Measurements from ENCODE around the gene FILIP1.

The FILIP1 gene

GRCh38 chr6:75292555-75292954 lies 201.0 kb downstream of the FILIP1 start:
- Mint-ChIP-seq H3K4me1 (no peaks in the 10 kb centered on the region), H3K36me3 (ENCODE audit: low read depth) (peaks cover 4% of the 10 kb centered on the region), H3K27me3 (ENCODE audit: low read depth, poor library complexity) (peaks cover 3% of the 10 kb centered on the region), H3K9me3 (no peaks in the 10 kb centered on the region), H3K27ac (no peak overlapping the region), H3K4me3 (no peak overlapping the region)
- no peak for TF ChIP-seq CTCF (IDR thresholded peaks at IDR 0.05)
- no peak for DNase-seq

GRCh38 chr6:75291744-75292143 lies 201.9 kb downstream of the FILIP1 start:
- no peak for DNase-seq
- no peak for TF ChIP-seq CTCF (IDR thresholded peaks at IDR 0.05)
- Mint-ChIP-seq H3K4me3 (no peak overlapping the region), H3K27me3 (ENCODE audit: low read depth, poor library complexity) (peaks cover 3% of the 10 kb centered on the region), H3K36me3 (ENCODE audit: low read depth) (peaks cover 4% of the 10 kb centered on the region), H3K27ac (no peak overlapping the region), H3K4me1 (peaks cover 3% of the 10 kb centered on the region), H3K9me3 (no peaks in the 10 kb centered on the region)

- no peak overlapping the region for H3K4me3 Mint-ChIP-seq
- no peak for DNase-seq
- no peak for TF ChIP-seq CTCF (IDR thresholded peaks at IDR 0.05)
- H3K27ac Mint-ChIP-seq: no peak overlapping the region
- peaks cover 3% of the 10 kb centered on the region for H3K27me3 Mint-ChIP-seq (ENCODE audit: low read depth, poor library complexity)
- no peaks in the 10 kb centered on the region for H3K9me3 Mint-ChIP-seq
- peaks cover 4% of the 10 kb centered on the region for H3K36me3 Mint-ChIP-seq (ENCODE audit: low read depth)
- peaks cover 7% of the 10 kb centered on the region for H3K4me1 Mint-ChIP-seq
Measured at GRCh38 chr6:75291331-75291730, 202.3 kb downstream of the FILIP1 start.

- Mint-ChIP-seq H3K27me3 (ENCODE audit: low read depth, poor library complexity) (peaks cover 3% of the 10 kb centered on the region), H3K4me3 (no peak overlapping the region), H3K9me3 (no peaks in the 10 kb centered on the region), H3K4me1 (peaks cover 10% of the 10 kb centered on the region), H3K27ac (no peak overlapping the region), H3K36me3 (ENCODE audit: low read depth) (peaks cover 4% of the 10 kb centered on the region)
- no peak for DNase-seq
- no peak for TF ChIP-seq CTCF (IDR thresholded peaks at IDR 0.05)
Measured at GRCh38 chr6:75290136-75290945, 203.3 kb downstream of the FILIP1 start.

- no peak for TF ChIP-seq CTCF (IDR thresholded peaks at IDR 0.05)
- H3K27me3 Mint-ChIP-seq (ENCODE audit: low read depth, poor library complexity): no peaks in the 10 kb centered on the region
- H3K36me3 Mint-ChIP-seq (ENCODE audit: low read depth): peaks cover 4% of the 10 kb centered on the region
- DNase-seq: no peak
- no peak overlapping the region for H3K27ac Mint-ChIP-seq
- H3K9me3 Mint-ChIP-seq: no peaks in the 10 kb centered on the region
- H3K4me3 Mint-ChIP-seq: no peak overlapping the region
- peaks cover 10% of the 10 kb centered on the region for H3K4me1 Mint-ChIP-seq
Measured at GRCh38 chr6:75288023-75288422, 205.6 kb downstream of the FILIP1 start.

- no peaks in the 10 kb centered on the region for H3K27me3 Mint-ChIP-seq (ENCODE audit: low read depth, poor library complexity)
- no peak overlapping the region for H3K4me3 Mint-ChIP-seq
- H3K36me3 Mint-ChIP-seq (ENCODE audit: low read depth): peaks cover 4% of the 10 kb centered on the region
- H3K4me1 Mint-ChIP-seq: peaks cover 10% of the 10 kb centered on the region
- DNase-seq: no peak
- TF ChIP-seq CTCF (IDR thresholded peaks at IDR 0.05): no peak
- H3K27ac Mint-ChIP-seq: no peak overlapping the region
- H3K9me3 Mint-ChIP-seq: no peaks in the 10 kb centered on the region
Measured at GRCh38 chr6:75287424-75287823, 206.2 kb downstream of the FILIP1 start.

All from nephron progenitor cell (in vitro differentiated cells).